GM13976 (cell line): Measurements from ENCODE around the gene DNAH9.

Source experiments
- DNase-seq: peaks from one replicate; pipeline ENCODE4 v3.0.0; 2012; ENCODE audit warnings: low spot score
- in situ Hi-C: fragments of 300-500 bp; cut with MboI; formaldehyde crosslinking; loops from one replicate; pipeline ENCODE4 v1.12.0; 2022; ENCODE audit warnings: low sequenced_read_pairs, mixed read lengths, inconsistent platforms; ENCODE audit not compliant: unreplicated experiment
- TF ChIP-seq, protein P1 (sequence below): IDR thresholded peaks from 2 replicates; pipeline ENCODE4 v1.5.1; 2012; ENCODE audit warnings: borderline replicate concordance, mild to moderate bottlenecking; ENCODE audit not compliant: insufficient read depth; ENCODE audit errors: extremely low read depth, missing control alignments, control extremely low read depth

The DNAH9 gene

DNA sequence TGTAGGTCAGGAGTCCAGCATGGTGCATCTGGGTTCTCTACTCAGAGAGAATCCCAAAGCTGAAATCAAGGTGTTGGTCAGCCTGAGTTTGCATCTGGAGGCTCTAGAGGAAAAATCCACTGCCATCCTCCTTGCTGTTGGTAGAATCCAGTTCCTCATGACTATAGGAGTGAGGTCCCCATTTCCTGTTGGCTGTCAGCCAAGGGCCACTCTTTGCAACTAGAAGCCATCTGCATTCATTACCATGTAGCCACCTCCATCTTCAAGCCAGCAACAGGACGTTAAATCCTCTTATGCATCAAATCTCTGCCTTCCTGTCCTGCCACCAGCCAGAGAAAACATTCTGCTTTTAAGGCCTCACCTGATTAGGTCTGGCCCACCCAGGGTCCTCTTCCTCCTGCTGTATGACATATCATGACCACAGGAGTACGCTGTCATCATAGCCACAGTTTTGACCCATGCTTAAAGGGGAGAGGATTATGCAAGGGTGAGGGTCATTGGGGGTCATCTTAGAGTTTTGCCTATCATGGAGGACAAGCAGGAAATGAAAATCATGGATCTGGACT lies 40.5 kb downstream of the DNAH9 start:
- TF ChIP-seq, protein P1, sequence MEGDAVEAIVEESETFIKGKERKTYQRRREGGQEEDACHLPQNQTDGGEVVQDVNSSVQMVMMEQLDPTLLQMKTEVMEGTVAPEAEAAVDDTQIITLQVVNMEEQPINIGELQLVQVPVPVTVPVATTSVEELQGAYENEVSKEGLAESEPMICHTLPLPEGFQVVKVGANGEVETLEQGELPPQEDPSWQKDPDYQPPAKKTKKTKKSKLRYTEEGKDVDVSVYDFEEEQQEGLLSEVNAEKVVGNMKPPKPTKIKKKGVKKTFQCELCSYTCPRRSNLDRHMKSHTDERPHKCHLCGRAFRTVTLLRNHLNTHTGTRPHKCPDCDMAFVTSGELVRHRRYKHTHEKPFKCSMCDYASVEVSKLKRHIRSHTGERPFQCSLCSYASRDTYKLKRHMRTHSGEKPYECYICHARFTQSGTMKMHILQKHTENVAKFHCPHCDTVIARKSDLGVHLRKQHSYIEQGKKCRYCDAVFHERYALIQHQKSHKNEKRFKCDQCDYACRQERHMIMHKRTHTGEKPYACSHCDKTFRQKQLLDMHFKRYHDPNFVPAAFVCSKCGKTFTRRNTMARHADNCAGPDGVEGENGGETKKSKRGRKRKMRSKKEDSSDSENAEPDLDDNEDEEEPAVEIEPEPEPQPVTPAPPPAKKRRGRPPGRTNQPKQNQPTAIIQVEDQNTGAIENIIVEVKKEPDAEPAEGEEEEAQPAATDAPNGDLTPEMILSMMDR: no peak
- DNase-seq: no peak
- in situ Hi-C loops: loop anchor here (25.0 kb wide), 1 partner anchor 751 kb away; no protein-coding TSS in a partner anchor

DNA sequence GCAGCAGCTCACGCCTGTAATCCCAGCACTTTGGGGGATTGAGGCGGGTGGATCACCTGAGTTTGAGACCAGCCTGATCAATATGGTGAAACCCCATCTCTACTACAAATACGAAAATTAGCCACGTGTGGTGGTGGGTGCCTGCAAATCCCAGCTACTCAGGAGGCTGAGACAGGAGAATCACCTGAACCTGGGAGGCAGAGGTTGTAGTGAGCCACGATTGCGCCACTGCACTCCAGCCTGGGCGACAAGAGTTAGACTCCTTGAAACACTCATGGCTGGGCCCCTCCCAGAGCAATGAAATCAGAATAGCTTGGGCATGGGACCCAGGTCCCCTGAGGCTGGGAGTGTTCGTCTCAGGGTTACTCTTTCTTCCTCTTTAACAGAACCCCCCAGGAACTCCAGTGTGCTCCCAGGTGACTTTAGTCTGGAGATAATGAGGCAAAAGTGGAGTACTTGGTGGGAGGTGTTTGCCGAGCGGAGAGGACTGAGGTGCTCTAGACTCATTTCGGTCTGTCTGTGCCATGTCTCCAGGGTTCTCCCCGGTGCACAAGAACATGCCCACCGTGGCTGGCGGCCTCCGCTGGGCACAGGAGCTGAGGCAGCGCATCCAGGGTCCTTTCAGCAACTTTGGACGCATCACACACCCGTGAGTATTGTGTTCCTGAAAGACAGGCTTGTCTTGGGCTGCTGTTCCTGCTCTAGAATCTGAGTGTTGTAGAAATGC lies 41.6 kb downstream of the DNAH9 start:
- DNase-seq: no peak
- TF ChIP-seq, protein P1: no peak
- in situ Hi-C loops: loop anchor here (25.0 kb wide), 1 partner anchor 753 kb away; no protein-coding TSS in a partner anchor

DNA sequence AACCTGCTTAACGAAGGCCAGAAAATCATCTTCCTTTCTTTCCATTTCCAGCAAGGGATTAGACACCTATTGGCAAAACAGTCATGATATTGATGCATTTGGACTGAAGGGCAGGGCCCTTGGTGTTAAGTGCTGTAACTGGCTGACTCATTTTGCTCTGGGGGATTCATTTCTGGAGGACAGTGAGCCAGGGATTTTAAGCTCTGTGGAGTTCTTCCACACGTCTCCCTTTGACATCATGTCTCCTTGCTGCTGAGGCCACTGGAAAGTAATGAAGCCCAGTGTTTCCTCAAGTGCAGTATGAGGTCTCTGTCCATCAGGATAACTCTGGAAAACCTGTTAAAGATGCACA lies 42.2 kb downstream of the DNAH9 start:
- TF ChIP-seq, protein P1: no peak
- in situ Hi-C loops: loop anchor here (25.0 kb wide), 1 partner anchor 753 kb away; no protein-coding TSS in a partner anchor
- no peak for DNase-seq

DNA sequence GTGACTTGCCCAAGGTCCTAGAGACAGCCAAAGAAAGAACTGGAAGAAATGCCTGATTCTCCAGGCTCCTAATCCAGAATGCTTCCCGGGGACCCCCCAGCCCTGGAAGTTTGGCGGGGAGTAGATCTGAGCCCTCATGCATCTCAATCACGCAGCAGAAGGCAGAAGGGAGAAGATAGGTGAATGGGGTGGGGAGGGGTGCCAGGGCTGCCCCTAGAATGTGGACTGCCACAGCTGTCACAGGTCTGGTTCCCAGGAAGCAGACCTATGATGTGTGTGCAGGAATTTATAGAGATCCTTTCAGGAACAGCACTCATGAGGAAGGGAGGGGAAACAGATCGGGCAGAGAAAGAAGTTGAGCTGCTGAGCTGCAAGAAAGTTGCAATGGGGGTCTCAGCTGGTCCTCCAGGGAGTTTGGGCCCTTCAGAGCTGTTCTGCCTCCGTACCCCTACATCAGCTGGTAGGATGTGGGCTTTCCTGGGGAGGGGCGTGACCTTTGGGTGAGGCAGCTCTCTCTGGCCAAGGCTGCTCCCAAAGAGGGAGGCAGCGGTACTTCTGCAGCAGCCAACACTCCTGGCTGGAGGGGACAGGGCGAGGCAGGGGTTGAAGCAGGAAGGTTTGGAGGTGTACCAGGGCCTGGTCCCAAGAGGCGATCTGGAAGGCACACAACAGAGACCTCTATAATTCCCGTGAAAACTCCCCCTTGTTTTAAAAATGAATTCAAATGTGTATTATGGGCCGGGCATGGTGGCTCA lies 43.4 kb downstream of the DNAH9 start:
- TF ChIP-seq, protein P1: no peak
- no peak for DNase-seq
- in situ Hi-C loops: loop anchor here (25.0 kb wide), 1 partner anchor 754 kb away; no protein-coding TSS in a partner anchor

DNA sequence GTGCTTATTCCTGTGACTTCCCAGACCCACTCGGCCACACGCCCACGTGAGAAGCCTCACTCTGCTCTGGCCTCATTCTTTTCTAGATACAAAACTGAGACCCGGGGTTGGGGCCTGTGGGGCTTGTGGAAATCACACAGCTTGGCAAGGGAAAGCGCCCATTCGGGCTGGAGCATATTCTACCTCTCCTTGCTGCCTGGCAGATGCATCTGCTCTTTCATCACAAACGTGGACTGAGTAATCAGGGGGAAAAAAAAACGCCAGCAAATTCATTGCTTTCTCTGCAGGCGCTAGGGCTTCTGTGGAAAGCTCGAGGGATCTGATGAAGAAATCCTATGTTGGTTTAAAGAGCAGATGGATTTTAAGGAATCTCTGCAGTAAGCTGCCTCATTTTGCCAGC lies 44.4 kb downstream of the DNAH9 start:
- no peak for DNase-seq
- TF ChIP-seq, protein P1: no peak
- in situ Hi-C loops: loop anchor here (25.0 kb wide), 1 partner anchor 755 kb away; no protein-coding TSS in a partner anchor

DNA sequence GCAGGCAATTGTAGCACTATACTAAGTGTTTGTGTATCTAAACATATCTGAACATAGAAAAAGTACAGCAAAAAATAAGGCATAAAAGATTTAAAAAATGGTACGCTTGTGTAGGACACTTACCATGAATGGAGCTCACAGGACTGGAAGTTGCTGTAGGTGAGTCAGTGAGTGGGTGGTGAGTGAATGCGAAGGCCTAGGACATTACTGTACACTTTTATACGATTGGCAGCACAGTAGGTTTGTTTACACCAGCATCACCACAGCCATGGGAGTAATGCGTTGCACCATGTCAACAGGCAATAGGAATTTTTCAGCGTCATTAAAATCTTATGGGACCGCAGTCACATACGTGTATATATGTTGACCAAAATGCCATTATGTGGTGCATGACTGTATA lies 45.6 kb downstream of the DNAH9 start:
- in situ Hi-C loops: loop anchor here (25.0 kb wide), 1 partner anchor 757 kb away; no protein-coding TSS in a partner anchor
- DNase-seq: no peak
- TF ChIP-seq, protein P1: no peak
